Caco-2 (cell line): ENCODE data around the gene EIF3D. TPM values are rescaled to one million over a fixed set of nuclear protein-coding genes. Genes with fewer than 3 reads are reported as not detected.

ENCODE experiments used
- Bru-seq: library from RNA; stranded (reverse); fragments of 400-500 nt; gene quantifications from one replicate; lab custom pipeline; 2021; lab: Mats Ljungman, UMichigan
- BruChase-seq, 2 experiments: library from RNA; stranded (reverse); fragments of 400-500 nt; gene quantifications; one replicate each; lab custom pipeline; 2021; lab: Mats Ljungman, UMichigan
- BruUV-seq: library from RNA; stranded (reverse); fragments of 400-500 nt; replicated peaks from 2 replicates; lab custom pipeline; 2021; lab: Mats Ljungman, UMichigan
- CTCF ChIA-PET: fragments of 300-600 bp; sonication (Branson Sonifier 250); formaldehyde crosslinking; loops from one replicate; lab custom pipeline; 2022; ENCODE audit warnings: antibody characterized with exemption; lab: Charles Lee
- POLR2A ChIA-PET: fragments of 300-600 bp; sonication (Branson Sonifier 250); formaldehyde crosslinking; loops from one replicate; lab custom pipeline; 2022; ENCODE audit warnings: antibody characterized with exemption; lab: Charles Lee
- DNase-seq, 2 experiments: peaks; one replicate each; pipeline versions ENCODE4 v3.0.0 to v3.0.0-alpha.2; 2020 to 2022
- H3K27me3 ChIP-seq: replicated peaks from 2 replicates; pipeline ENCODE4 v1.6.0; 2011; ENCODE audit warnings: low read length; ENCODE audit not compliant: control insufficient read depth, insufficient read depth
- H3K36me3 ChIP-seq: 2 replicates; pipeline ENCODE4 v1.5.1; 2011; ENCODE audit warnings: low read length; ENCODE audit not compliant: control insufficient read depth, insufficient read depth
- H3K4me1 ChIP-seq: fragments of 250-450 bp; sonication (Bioruptor Pico); 2 replicates; pipeline ENCODE4 v1.5.1; 2020; ENCODE audit warnings: mild to moderate bottlenecking
- H3K4me3 ChIP-seq: 2 replicates; pipeline ENCODE4 v1.5.1; 2011; ENCODE audit warnings: low read depth, mild to moderate bottlenecking, control low read depth, low read length
- H3K9me3 ChIP-seq: fragments of 250-450 bp; sonication (Bioruptor Pico); 2 replicates; pipeline ENCODE4 v1.5.1; 2020; ENCODE audit warnings: mild to moderate bottlenecking, moderate library complexity
- H3K27ac Mint-ChIP-seq: one replicate; pipeline ENCODE4 v1.8.0; 2022; ENCODE audit warnings: mixed read lengths; ENCODE audit not compliant: unreplicated experiment
- H3K27me3 Mint-ChIP-seq: one replicate; pipeline ENCODE4 v1.8.0; 2022; ENCODE audit warnings: mixed read lengths; ENCODE audit not compliant: insufficient read depth, unreplicated experiment
- H3K36me3 Mint-ChIP-seq: one replicate; pipeline ENCODE4 v1.8.0; 2022; ENCODE audit warnings: mild to moderate bottlenecking, mixed read lengths; ENCODE audit not compliant: insufficient read depth, unreplicated experiment
- H3K4me1 Mint-ChIP-seq: one replicate; pipeline ENCODE4 v1.8.0; 2022; ENCODE audit warnings: low read depth, mixed read lengths; ENCODE audit not compliant: unreplicated experiment
- H3K4me3 Mint-ChIP-seq: one replicate; pipeline ENCODE4 v1.8.0; 2022; ENCODE audit warnings: mild to moderate bottlenecking, moderate library complexity, mixed read lengths; ENCODE audit not compliant: unreplicated experiment
- H3K9me3 Mint-ChIP-seq: one replicate; pipeline ENCODE4 v1.8.0; 2022; ENCODE audit warnings: mixed read lengths; ENCODE audit not compliant: unreplicated experiment
- CTCF ChIP-seq, 2 experiments: fragments of 200-600 bp in 1 of 2; IDR thresholded peaks; 1 replicate in 1 of 2; 2 replicates in 1 of 2; pipeline versions ENCODE4 v1.5.1 to v1.8.0; 2011 to 2022; ENCODE audit warnings: antibody characterized with exemption in 1 of 2, control low read depth in 1 of 2, inconsistent platforms in 1 of 2, low read depth in 1 of 2, low read length in 1 of 2, mild to moderate bottlenecking in 1 of 2, moderate library complexity in 1 of 2; ENCODE audit not compliant: insufficient read depth in 1 of 2, severe bottlenecking in 1 of 2, unreplicated experiment in 1 of 2
- intact Hi-C: fragments of 100-400 bp; cut with micrococcal nuclease; formaldehyde crosslinking; loops from one replicate; pipeline ENCODE4 v1.10.0; 2022; ENCODE audit not compliant: unreplicated experiment
- long read RNA-seq: library from polyadenylated mRNA; stranded (forward); transcript quantifications from one replicate; pipeline ENCODE4 v2.0.0, GENCODE V29; 2022
- total RNA-seq: library from RNA; stranded (reverse); gene quantifications from 2 replicates; pipeline ENCODE4 v1.2.3, GENCODE V29; 2022

EIF3D gene
- total RNA-seq (240 and 250 TPM in 2 replicates), Bru-seq, nascent RNA (percentile 95 among the genes with signal in this experiment), BruChase-seq, experiment 1, labeled RNA remaining after a 2-hour chase (percentile 92 among the genes with signal in this experiment), BruChase-seq, experiment 2, labeled RNA remaining after a 6-hour chase (percentile 97 among the genes with signal in this experiment)
- long read RNA-seq, transcript EIF3D-201 (15 exons, 2,155 nt) = major isoform, 622 of 701 reads
- long read RNA-seq, partial matches to known transcripts = 18 of 701 reads
- long read RNA-seq, other reads (novel, unspliced or antisense) = 57 of 701 reads

GRCh38 chr22:36528795-36529751, at the start of gene EIF3D:
EIF3D (minus strand) TSS chr22:36529166; CDS start chr22:36526121, 3,045 bp downstream.
- no peaks in the 10 kb centered on the region; the same call in 1 of the 2 replicates for H3K9me3 ChIP-seq
- peak; percentile 98 to 99 for DNase-seq
- no peaks in the 10 kb centered on the region for H3K9me3 Mint-ChIP-seq
- POLR2A ChIA-PET = interaction anchor here (0.6 to 2.0 kb wide), 12 partner anchors 12 to 1227 kb away, joined by 3 to 12 read pairs (median 4); partner anchors contain the start of genes FOXRED2, MYH9 and TXN2
- H3K4me3 Mint-ChIP-seq = peak within 1 kb of the TSS; percentile 89
- no peaks in the 10 kb centered on the region for H3K27me3 ChIP-seq
- H3K4me1 ChIP-seq = peaks cover 7% of the 10 kb centered on the region; the same call in 1 of the 2 replicates
- TF ChIP-seq CTCF (IDR thresholded peaks at IDR 0.05; ENCODE audit: insufficient read depth in 1 of 2, low read depth in 1 of 2, low read length in 1 of 2, severe bottlenecking in 1 of 2, unreplicated experiment in 1 of 2) = no peak
- BruUV-seq = no TSS peak
- H3K4me1 Mint-ChIP-seq = peaks cover 13% of the 10 kb centered on the region
- H3K36me3 Mint-ChIP-seq = peaks cover 52% of the 10 kb centered on the region
- H3K36me3 ChIP-seq = no peaks in the 10 kb centered on the region; the same call in none of the 2 replicates
- H3K4me3 ChIP-seq = peak within 1 kb of the TSS; percentile 90
- intact Hi-C loops = loop anchor here (1.0 to 10.0 kb wide), 2 partner anchors 18 to 246 kb away; partner anchors contain the start of gene IFT27
- H3K27ac Mint-ChIP-seq = peak within 1 kb of the TSS; percentile 93
- CTCF ChIA-PET = interaction anchor here (0.5 to 1.2 kb wide), 7 partner anchors 18 to 1276 kb away, joined by 3 to 5 read pairs (median 3); partner anchors contain the start of gene APOL2
- H3K27me3 Mint-ChIP-seq = no peaks in the 10 kb centered on the region

GRCh38 chr22:36578619-36579018, 49.7 kb upstream of the EIF3D start:
- no TSS peak for BruUV-seq
- CTCF ChIA-PET = no interaction called here
- no peak for DNase-seq
- Histone ChIP-seq H3K36me3 (no peaks in the 10 kb centered on the region), H3K4me1 (no peaks in the 10 kb centered on the region), H3K9me3 (no peaks in the 10 kb centered on the region), H3K27me3 (no peaks in the 10 kb centered on the region; the same call in 1 of the 2 replicates), H3K4me3 (no peak overlapping the region)
- no peak overlapping the region for H3K27ac Mint-ChIP-seq
- H3K4me3 Mint-ChIP-seq = no peak overlapping the region
- POLR2A ChIA-PET = no interaction called here
- intact Hi-C loops = no loop called here
- H3K9me3 Mint-ChIP-seq = no peaks in the 10 kb centered on the region
- H3K4me1 Mint-ChIP-seq = no peaks in the 10 kb centered on the region
- TF ChIP-seq CTCF (IDR thresholded peaks at IDR 0.05; ENCODE audit: insufficient read depth in 1 of 2, low read depth in 1 of 2, low read length in 1 of 2, severe bottlenecking in 1 of 2, unreplicated experiment in 1 of 2) = no peak
- H3K27me3 Mint-ChIP-seq = peaks cover 20% of the 10 kb centered on the region
- no peaks in the 10 kb centered on the region for H3K36me3 Mint-ChIP-seq

- H3K4me3 ChIP-seq = no peak overlapping the region
- H3K27me3 Mint-ChIP-seq = peaks cover 15% of the 10 kb centered on the region
- no peak overlapping the region for H3K4me3 Mint-ChIP-seq
- no peaks in the 10 kb centered on the region for H3K9me3 ChIP-seq
- no peaks in the 10 kb centered on the region for H3K9me3 Mint-ChIP-seq
- POLR2A ChIA-PET = no interaction called here
- intact Hi-C loops = no loop called here
- no peaks in the 10 kb centered on the region for H3K4me1 ChIP-seq
- TF ChIP-seq CTCF (IDR thresholded peaks at IDR 0.05; ENCODE audit: insufficient read depth in 1 of 2, low read depth in 1 of 2, low read length in 1 of 2, severe bottlenecking in 1 of 2, unreplicated experiment in 1 of 2) = no peak
- no peaks in the 10 kb centered on the region for H3K4me1 Mint-ChIP-seq
- H3K36me3 Mint-ChIP-seq = no peaks in the 10 kb centered on the region
- no peak overlapping the region for H3K27ac Mint-ChIP-seq
- BruUV-seq = no TSS peak
- H3K36me3 ChIP-seq = no peaks in the 10 kb centered on the region
- CTCF ChIA-PET = interaction anchor here (0.8 kb wide), 1 partner anchor 279 kb away, joined by 3 read pairs; no protein-coding TSS in a partner anchor
- no peak for DNase-seq
- H3K27me3 ChIP-seq = no peaks in the 10 kb centered on the region
These were observed 48.1 kb upstream of the EIF3D start for GRCh38 chr22:36577019-36577418.
